Activated CD4-positive, alpha-beta T cell treated with anti-CD3 and anti-CD28 coated beads for 48 hours (primary cell): ENCODE data around the gene PLXNC1.

Experiments
- DNase-seq: peaks from one replicate; pipeline ENCODE4 v3.0.0-alpha.2; 2020

Gene PLXNC1

GRCh38 chr12:94266796-94267536 is 118.6 kb downstream of the PLXNC1 start:
- no peak for DNase-seq

- no peak for DNase-seq
These were observed 119.1 kb downstream of the PLXNC1 start for GRCh38 chr12:94267537-94267872.

- no peak for DNase-seq
These were observed 119.6 kb downstream of the PLXNC1 start for GRCh38 chr12:94267921-94268471.

GRCh38 chr12:94269316-94269999 is 121.1 kb downstream of the PLXNC1 start:
- no peak for DNase-seq

GRCh38 chr12:94271351-94271750 is 123.0 kb downstream of the PLXNC1 start:
- DNase-seq = no peak

GRCh38 chr12:94272280-94272679 is 123.9 kb downstream of the PLXNC1 start:
- DNase-seq = no peak

GRCh38 chr12:94273272-94273671 is 124.9 kb downstream of the PLXNC1 start:
- no peak for DNase-seq

- DNase-seq = no peak
These were observed 128.3 kb downstream of the PLXNC1 start for GRCh38 chr12:94276725-94277124.

GRCh38 chr12:94277426-94278000 is 129.1 kb downstream of the PLXNC1 start:
- no peak for DNase-seq

- DNase-seq = no peak
These were observed 131.7 kb downstream of the PLXNC1 start for GRCh38 chr12:94280063-94280462.

GRCh38 chr12:94282675-94283074 is 134.3 kb downstream of the PLXNC1 start:
- DNase-seq = peak; percentile 45

GRCh38 chr12:94284046-94284445 is 135.7 kb downstream of the PLXNC1 start:
- DNase-seq = no peak

- no peak for DNase-seq
These were observed 136.5 kb downstream of the PLXNC1 start for GRCh38 chr12:94284859-94285258.

GRCh38 chr12:94285943-94286582 is 137.7 kb downstream of the PLXNC1 start:
- no peak for DNase-seq

- DNase-seq = no peak
These were observed 138.3 kb downstream of the PLXNC1 start for GRCh38 chr12:94286583-94287244.

- DNase-seq = no peak
These were observed 138.9 kb downstream of the PLXNC1 start for GRCh38 chr12:94287245-94287628.

GRCh38 chr12:94289461-94290312 is 141.3 kb downstream of the PLXNC1 start:
- DNase-seq = no peak

GRCh38 chr12:94290353-94290752 is 142.0 kb downstream of the PLXNC1 start:
- DNase-seq = no peak

- DNase-seq = no peak
These were observed 148.8 kb downstream of the PLXNC1 start for GRCh38 chr12:94297096-94297699.

GRCh38 chr12:94297876-94298505 is 149.6 kb downstream of the PLXNC1 start:
- DNase-seq = no peak

- no peak for DNase-seq
These were observed 151.5 kb downstream of the PLXNC1 start for GRCh38 chr12:94299846-94300245.
